ENCODE measurements around the gene FOXP1. TPM values are rescaled to one million over a fixed set of nuclear protein-coding genes. Genes with fewer than 3 reads are reported as not detected.

The FOXP1 gene
- total and polyA plus RNA-seq, 2 of the 13 experiments (the other 11 are each of a cell fraction or from before 2014, with no cell fraction given): 40.4 to 59.0 TPM

GRCh38 chr3:71118436-71118835 is 465.1 kb downstream of the FOXP1 start:
- WGBS (ENCODE audit: low lambda C conversion rate): 97% methylated on average over 4 of the region's 4 CpGs
- in situ Hi-C loops (cut with HindIII; ENCODE audit: extremely low pct_ligation_motif_present, low pct_unique_long_range_greater_than_20kb) (no loop called here), intact Hi-C loops (cut with micrococcal nuclease; ENCODE audit: unreplicated experiment) (no loop called here)
- H4K20me1 ChIP-seq (ENCODE audit: insufficient read depth, low read length): no peaks in the 10 kb centered on the region
- CTCF ChIA-PET (ENCODE audit: low intra/inter-chr PET ratio, low total read pairs): no interaction called here
- no peaks in the 10 kb centered on the region for H3K27me3 ChIP-seq (ENCODE audit: control insufficient read depth in 1 of 2, insufficient read depth in 2 of 2, low read length in 2 of 2)
- no peak overlapping the region for H3K9ac ChIP-seq (ENCODE audit: insufficient read depth, low read depth, low read length)
- ATAC-seq: no peak
- no TSS peak for BruUV-seq (replicated peaks)
- FAIRE-seq: no peak
- H3K9me3 ChIP-seq (ENCODE audit: low read length): no peaks in the 10 kb centered on the region
- H3K4me3 ChIP-seq (replicated peaks in 1 of 3; ENCODE audit: insufficient read depth in 1 of 3, low read depth in 2 of 3, low read length in 3 of 3): no peak overlapping the region
- no peak overlapping the region for H3K4me2 ChIP-seq (ENCODE audit: low read depth, low read length)
- TF ChIP-seq SOX13 (IDR thresholded peaks at IDR 0.05): no peak
- TF ChIP-seq SOX13 (CRISPR knock-in tag; conservative IDR thresholded peaks at IDR 0.05 in 1 of 2, IDR thresholded peaks at IDR 0.05 in 1 of 2): no peak
- no peak for TF ChIP-seq GRHL1 (CRISPR knock-in tag; conservative IDR thresholded peaks at IDR 0.05)
- TF ChIP-seq TOPORS (CRISPR knock-in tag; IDR thresholded peaks at IDR 0.05): no peak
- no peak for TF ChIP-seq PAWR (CRISPR knock-in tag; IDR thresholded peaks at IDR 0.05; ENCODE audit: borderline replicate concordance)
- TF ChIP-seq ESRRA (CRISPR knock-in tag; IDR thresholded peaks at IDR 0.05; ENCODE audit: low read depth): no peak
- no peak for TF ChIP-seq RXRA (CRISPR knock-in tag; IDR thresholded peaks at IDR 0.05)
- no peak for TF ChIP-seq ZNF672 (CRISPR knock-in tag; IDR thresholded peaks at IDR 0.05)
- no peak for TF ChIP-seq SUZ12 (IDR thresholded peaks at IDR 0.05; ENCODE audit: low read depth, low read length)
- no peak for TF ChIP-seq RBFOX2 (IDR thresholded peaks at IDR 0.05; ENCODE audit: low read depth, low read length)
- no peak for TF ChIP-seq BCL3 (CRISPR knock-in tag; IDR thresholded peaks at IDR 0.05)
- TF ChIP-seq NPAS2 (CRISPR knock-in tag; IDR thresholded peaks at IDR 0.05; ENCODE audit: borderline replicate concordance): no peak
- no peak for TF ChIP-seq PHF20 (CRISPR knock-in tag; IDR thresholded peaks at IDR 0.05)
- TF ChIP-seq ZNF781 (CRISPR knock-in tag; IDR thresholded peaks at IDR 0.05; ENCODE audit: borderline replicate concordance, not compliant biosample characterization): no peak
- no peak for TF ChIP-seq ETV5 (CRISPR knock-in tag; IDR thresholded peaks at IDR 0.05; ENCODE audit: borderline replicate concordance)
- TF ChIP-seq ZNF724P (CRISPR knock-in tag; IDR thresholded peaks at IDR 0.05; ENCODE audit: borderline replicate concordance): no peak
- no peak for TF ChIP-seq ZSCAN31 (CRISPR knock-in tag; IDR thresholded peaks at IDR 0.05; ENCODE audit: low read depth)
- TF ChIP-seq ZNF343 (CRISPR knock-in tag; IDR thresholded peaks at IDR 0.05): no peak
- no peak for TF ChIP-seq TFAP4 (IDR thresholded peaks at IDR 0.05; ENCODE audit: borderline replicate concordance, low read depth)
- peaks cover 18% of the 10 kb centered on the region for H3K4me1 ChIP-seq (ENCODE audit: insufficient read depth, low read length)
- POLR2A ChIA-PET: interaction anchor here (1.1 to 1.4 kb wide), 2 partner anchors 13 to 30 kb away, joined by 3 read pairs; no protein-coding TSS in a partner anchor
- no peak overlapping the region for H2AFZ ChIP-seq (ENCODE audit: low read length)
- no peak for DNase-seq (ENCODE audit: low spot score)
- no peak overlapping the region for H3K27ac ChIP-seq (ENCODE audit: extremely low read length, insufficient read depth, low read length)
- peaks cover 0 to 1% of the 10 kb centered on the region in 2 experiments; a peak in 2 of 5 replicates for H3K36me3 ChIP-seq (replicated peaks in 1 of 2; ENCODE audit: control insufficient read depth in 1 of 2, insufficient read depth in 2 of 2, low read length in 2 of 2)
- H3K79me2 ChIP-seq (ENCODE audit: insufficient read depth, low read length): no peaks in the 10 kb centered on the region
